DOHH2 (cell line): ENCODE data around the gene LEKR1.

Experiments
- H3F3A ChIP-seq: fragments of 200-600 bp; sonication (generic), shearing (Covaris generic); 2 replicates; pipeline ENCODE4 v1.6.0; 2016; ENCODE audit warnings: antibody characterized with exemption, mild to moderate bottlenecking; ENCODE audit not compliant: control insufficient read depth, insufficient read depth
- H3K27ac ChIP-seq: fragments of 200-600 bp; sonication (generic); 2 replicates; pipeline ENCODE4 v1.5.1; 2014; ENCODE audit warnings: low read depth, mild to moderate bottlenecking, low read length, moderate library complexity
- H3K27me3 ChIP-seq: fragments of 200-600 bp; sonication (generic); 2 replicates; pipeline ENCODE4 v1.6.1; 2014; ENCODE audit warnings: mild to moderate bottlenecking, low read length, mixed read lengths; ENCODE audit not compliant: control insufficient read depth
- H3K36me3 ChIP-seq: fragments of 200-600 bp; sonication (generic); 2 replicates; pipeline ENCODE4 v1.6.1; 2014; ENCODE audit warnings: mild to moderate bottlenecking, low read length, moderate library complexity, mixed read lengths; ENCODE audit not compliant: control insufficient read depth
- H3K4me1 ChIP-seq: fragments of 200-600 bp; sonication (generic); 2 replicates; pipeline ENCODE4 v1.6.1; 2014; ENCODE audit warnings: mild to moderate bottlenecking, low read length, mixed read lengths; ENCODE audit not compliant: control insufficient read depth
- H3K4me2 ChIP-seq: fragments of 200-600 bp; sonication (generic); 2 replicates; pipeline ENCODE4 v1.6.0; 2014; ENCODE audit warnings: mild to moderate bottlenecking, low read length, moderate library complexity
- H3K4me3 ChIP-seq: fragments of 200-600 bp; sonication (generic); 2 replicates; pipeline ENCODE4 v1.5.1; 2014; ENCODE audit warnings: mild to moderate bottlenecking, low read length, mixed read lengths
- H3K79me2 ChIP-seq: fragments of 200-600 bp; sonication (generic); 2 replicates; pipeline ENCODE4 v1.6.1; 2014; ENCODE audit warnings: mild to moderate bottlenecking, low read length, mixed read lengths; ENCODE audit not compliant: control insufficient read depth
- H3K9me2 ChIP-seq: fragments of 200-600 bp; sonication (generic); replicated peaks from 2 replicates; pipeline ENCODE4 v1.6.1; 2014; ENCODE audit warnings: mild to moderate bottlenecking, low read length, mixed read lengths; ENCODE audit not compliant: control insufficient read depth
- H3K9me3 ChIP-seq: fragments of 200-600 bp; sonication (generic); 2 replicates; pipeline ENCODE4 v1.6.1; 2014; ENCODE audit warnings: antibody characterized with exemption, low read length, mixed read lengths; ENCODE audit not compliant: control insufficient read depth, insufficient read depth
- H4K20me1 ChIP-seq: fragments of 200-600 bp; sonication (generic); 2 replicates; pipeline ENCODE4 v1.6.0; 2014; ENCODE audit warnings: low read depth, mild to moderate bottlenecking, antibody characterized with exemption, low read length, moderate library complexity; ENCODE audit not compliant: control insufficient read depth, insufficient read depth
- EZH2phosphoT487 ChIP-seq: fragments of 200-600 bp; sonication (generic); IDR thresholded peaks from 2 replicates; pipeline ENCODE4 v1.6.1; 2017; ENCODE audit warnings: borderline replicate concordance, mild to moderate bottlenecking, antibody characterized with exemption, low read length, moderate library complexity, mixed read lengths
- TF ChIP-seq, protein P1 (sequence below): fragments of 200-600 bp; sonication (generic); IDR thresholded peaks from one replicate; pipeline ENCODE4 v1.5.1; 2014; ENCODE audit warnings: antibody characterized with exemption, mild to moderate bottlenecking, low read depth, low read length; ENCODE audit not compliant: poor library complexity, severe bottlenecking

The LEKR1 gene

DNA sequence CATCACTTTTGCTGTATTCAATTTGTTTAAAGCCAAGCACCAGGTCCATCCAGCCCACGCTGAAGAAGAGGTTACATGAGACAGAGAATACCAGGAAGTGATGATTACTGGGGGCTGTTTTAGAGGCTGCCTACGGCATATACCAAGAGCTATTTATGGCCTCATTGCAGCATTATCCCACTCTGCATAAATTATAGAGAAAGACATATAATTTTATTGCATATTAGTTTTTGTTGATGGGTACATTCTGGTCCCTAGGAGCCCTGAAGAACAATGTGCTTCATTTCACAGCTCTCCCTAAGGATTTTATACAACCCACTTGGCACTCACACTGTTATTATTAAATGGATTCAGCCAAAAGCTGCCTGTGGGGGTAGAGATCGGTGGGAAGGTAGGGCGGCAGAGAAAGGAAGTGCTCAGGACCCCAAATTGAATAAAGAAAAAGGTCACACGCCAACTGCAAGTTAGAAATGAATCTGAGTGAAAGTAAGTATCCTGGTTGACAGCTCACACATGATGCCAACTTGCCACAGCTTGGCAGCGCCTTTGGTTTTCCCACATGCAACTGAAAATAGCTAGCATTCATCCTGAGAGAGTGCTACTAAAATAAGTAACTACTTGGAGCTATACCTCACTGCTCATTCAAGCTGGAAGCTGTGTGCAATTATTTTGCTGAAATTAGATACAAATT, 260.1 kb downstream of the LEKR1 start:
- Histone ChIP-seq H3K4me1 (peaks cover 69% of the 10 kb centered on the region), H3K27ac (peak overlapping the region; percentile 93), H3K9me3 (no peaks in the 10 kb centered on the region)

DNA sequence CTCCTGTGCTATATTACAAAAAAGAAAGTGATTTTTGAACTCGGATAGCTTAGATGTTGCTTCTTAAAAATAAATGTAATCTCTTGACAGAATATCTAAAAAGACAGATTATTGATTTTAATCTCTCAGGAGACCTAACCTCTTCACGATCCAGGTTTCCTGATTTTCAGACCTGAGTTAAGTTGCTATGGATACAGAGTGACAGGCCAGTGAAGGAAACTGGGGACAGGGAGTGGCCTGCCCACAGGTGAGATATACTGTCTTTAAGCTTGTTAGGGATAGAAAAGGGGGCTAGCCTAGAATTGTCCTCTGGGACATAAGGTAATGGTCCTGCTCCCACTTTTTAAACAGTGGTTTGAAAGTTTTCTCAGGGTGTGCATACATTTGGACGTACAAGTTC, 260.6 kb downstream of the LEKR1 start:
- Histone ChIP-seq H3K4me1 (peaks cover 66% of the 10 kb centered on the region), H3K4me3 (peak overlapping the region; percentile 86), H3K79me2 (no peaks in the 10 kb centered on the region), H3K27ac (peak overlapping the region; percentile 93), H3F3A (peaks cover 10% of the 10 kb centered on the region; the same call in 1 of the 2 replicates), H3K9me3 (no peaks in the 10 kb centered on the region), H4K20me1 (no peaks in the 10 kb centered on the region), H3K36me3 (no peaks in the 10 kb centered on the region), H3K4me2 (peak overlapping the region; percentile 92), H3K9me2 (no peaks in the 10 kb centered on the region), H3K27me3 (no peaks in the 10 kb centered on the region)
- no peak for TF ChIP-seq EZH2phosphoT487
- TF ChIP-seq, protein P1, sequence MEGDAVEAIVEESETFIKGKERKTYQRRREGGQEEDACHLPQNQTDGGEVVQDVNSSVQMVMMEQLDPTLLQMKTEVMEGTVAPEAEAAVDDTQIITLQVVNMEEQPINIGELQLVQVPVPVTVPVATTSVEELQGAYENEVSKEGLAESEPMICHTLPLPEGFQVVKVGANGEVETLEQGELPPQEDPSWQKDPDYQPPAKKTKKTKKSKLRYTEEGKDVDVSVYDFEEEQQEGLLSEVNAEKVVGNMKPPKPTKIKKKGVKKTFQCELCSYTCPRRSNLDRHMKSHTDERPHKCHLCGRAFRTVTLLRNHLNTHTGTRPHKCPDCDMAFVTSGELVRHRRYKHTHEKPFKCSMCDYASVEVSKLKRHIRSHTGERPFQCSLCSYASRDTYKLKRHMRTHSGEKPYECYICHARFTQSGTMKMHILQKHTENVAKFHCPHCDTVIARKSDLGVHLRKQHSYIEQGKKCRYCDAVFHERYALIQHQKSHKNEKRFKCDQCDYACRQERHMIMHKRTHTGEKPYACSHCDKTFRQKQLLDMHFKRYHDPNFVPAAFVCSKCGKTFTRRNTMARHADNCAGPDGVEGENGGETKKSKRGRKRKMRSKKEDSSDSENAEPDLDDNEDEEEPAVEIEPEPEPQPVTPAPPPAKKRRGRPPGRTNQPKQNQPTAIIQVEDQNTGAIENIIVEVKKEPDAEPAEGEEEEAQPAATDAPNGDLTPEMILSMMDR: no peak

More for the DNA sequence above, 260.1 kb downstream of the LEKR1 start:
- H3F3A ChIP-seq: peaks cover 10% of the 10 kb centered on the region; the same call in 1 of the 2 replicates
- H3K79me2 ChIP-seq: no peaks in the 10 kb centered on the region
- peak overlapping the region; percentile 92 for H3K4me2 ChIP-seq
- H3K9me2 ChIP-seq: no peaks in the 10 kb centered on the region
- H3K36me3 ChIP-seq: no peaks in the 10 kb centered on the region
- H3K27me3 ChIP-seq: no peaks in the 10 kb centered on the region
- no peak for TF ChIP-seq EZH2phosphoT487
- TF ChIP-seq, protein P1: no peak
- H4K20me1 ChIP-seq: no peaks in the 10 kb centered on the region
- peak overlapping the region; percentile 86 for H3K4me3 ChIP-seq

DNA sequence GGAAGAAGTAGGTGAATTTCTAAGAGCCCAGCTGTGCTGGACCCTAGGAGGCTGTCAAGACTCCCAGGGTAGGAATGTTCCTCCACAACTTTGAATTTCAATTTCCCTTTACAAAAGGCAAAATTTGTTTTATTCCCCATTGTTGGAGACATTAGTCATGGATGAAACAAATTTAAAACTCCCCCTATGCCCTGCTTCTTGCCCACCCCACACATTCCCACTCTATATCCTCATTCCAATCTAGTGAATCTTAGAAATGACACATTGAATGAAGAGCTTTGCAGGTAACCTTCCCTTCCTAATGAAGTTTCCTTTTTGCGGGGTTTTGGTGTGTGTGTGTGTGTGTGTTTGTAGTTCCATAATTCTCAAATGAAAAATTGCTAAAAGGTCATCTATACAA, 261.2 kb downstream of the LEKR1 start:
- Histone ChIP-seq H4K20me1 (no peaks in the 10 kb centered on the region), H3K36me3 (no peaks in the 10 kb centered on the region), H3K4me3 (peak overlapping the region; percentile 86), H3K9me2 (no peaks in the 10 kb centered on the region), H3K27ac (peak overlapping the region; percentile 93), H3F3A (peaks cover 10% of the 10 kb centered on the region; the same call in 1 of the 2 replicates), H3K79me2 (no peaks in the 10 kb centered on the region), H3K27me3 (no peaks in the 10 kb centered on the region), H3K4me2 (peak overlapping the region; percentile 92), H3K9me3 (no peaks in the 10 kb centered on the region), H3K4me1 (peaks cover 60% of the 10 kb centered on the region)
- no peak for TF ChIP-seq EZH2phosphoT487
